Activated CD4-positive, alpha-beta T cell treated with anti-CD3 and anti-CD28 coated beads, Interleukin-2, amount 50 U/mL, for 48 hours (primary cell): Measurements from ENCODE around the gene KHDC1.
"Not testable (repeated sequence)": the region's sequence is repeated elsewhere in the genome, so short reads cannot be mapped to it uniquely, and the experiment has no call there.

Source experiments
- DNase-seq, 2 experiments: peaks; one replicate each; pipeline ENCODE4 v3.0.0-alpha.2; 2020

The KHDC1 gene

GRCh38 chr6:73248192-73248903 lies 14.6 kb downstream of the KHDC1 start:
- no peak for DNase-seq

DNA sequence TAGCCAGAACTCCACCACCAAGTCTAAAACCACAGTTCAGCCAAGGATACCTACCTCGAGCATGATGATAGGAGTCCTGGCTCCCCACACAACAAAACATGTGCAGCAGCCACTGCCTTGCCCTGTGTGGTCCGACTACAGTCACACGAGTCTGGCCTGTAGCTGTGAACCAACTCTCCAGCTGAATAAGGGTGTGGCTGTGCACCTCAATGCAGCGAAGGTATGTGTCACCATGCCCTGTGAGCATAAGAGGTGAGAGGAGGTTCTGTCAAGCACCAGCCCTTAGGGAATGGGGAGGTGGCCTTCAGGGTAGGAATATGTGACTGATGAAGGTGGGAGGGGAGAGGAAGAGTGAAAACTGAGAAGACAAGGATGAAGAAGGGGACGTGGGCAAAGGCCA lies 21.0 kb downstream of the KHDC1 start:
- DNase-seq: no peak

GRCh38 chr6:73240730-73241129 lies 22.3 kb downstream of the KHDC1 start:
- no peak for DNase-seq

DNA sequence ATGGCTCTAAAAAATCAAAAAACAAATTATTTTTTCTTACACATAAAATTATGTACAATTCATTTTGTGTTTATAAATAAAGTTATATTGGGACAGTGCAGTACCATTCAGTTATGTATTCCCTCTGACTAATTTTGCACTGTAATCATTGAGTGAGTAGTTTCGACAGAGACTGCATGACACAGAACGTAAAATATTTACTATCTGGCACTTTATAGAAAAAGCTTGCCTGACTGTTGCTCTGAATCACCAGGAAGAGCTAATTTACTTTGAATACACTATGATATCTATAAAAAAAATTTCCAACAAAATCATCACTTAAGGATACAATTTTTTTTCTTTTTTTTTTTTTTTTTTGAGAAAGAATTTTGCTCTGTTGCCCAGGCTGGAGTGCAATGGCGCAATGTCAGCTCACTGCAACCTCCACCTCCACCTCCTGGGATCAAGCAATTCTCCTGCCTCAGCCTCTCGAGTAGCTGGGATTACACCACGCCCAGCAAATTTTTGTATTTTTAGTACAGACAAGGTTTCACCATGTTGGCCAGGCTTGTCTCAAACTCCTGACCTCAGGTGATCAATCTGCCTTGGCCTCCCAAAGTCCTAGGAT lies 26.7 kb downstream of the KHDC1 start:
- DNase-seq: no peak

GRCh38 chr6:73234733-73235132 lies 28.3 kb downstream of the KHDC1 start:
- no peak for DNase-seq

DNA sequence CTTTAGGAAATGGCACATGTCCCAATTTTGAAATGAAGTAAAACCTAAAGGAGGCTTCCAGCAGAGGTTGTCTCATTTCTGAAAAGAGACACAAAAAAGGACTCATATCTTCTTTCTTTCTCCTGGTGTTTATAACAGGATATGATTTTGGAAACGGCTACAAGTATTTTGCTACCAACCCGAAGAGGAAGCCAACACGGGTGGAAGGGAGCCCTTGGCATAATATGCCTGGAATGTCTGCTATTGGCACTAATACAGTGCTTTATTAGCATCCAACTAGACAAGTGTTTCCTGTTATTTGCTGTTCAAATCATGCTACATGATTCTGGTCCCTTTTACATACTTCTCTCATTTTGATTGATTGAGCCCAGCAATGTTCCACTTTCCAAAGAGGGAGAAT lies 29.0 kb downstream of the KHDC1 start:
- DNase-seq: not testable (repeated sequence)

- no peak for DNase-seq
Measured at GRCh38 chr6:73233048-73233447, 29.9 kb downstream of the KHDC1 start.

DNA sequence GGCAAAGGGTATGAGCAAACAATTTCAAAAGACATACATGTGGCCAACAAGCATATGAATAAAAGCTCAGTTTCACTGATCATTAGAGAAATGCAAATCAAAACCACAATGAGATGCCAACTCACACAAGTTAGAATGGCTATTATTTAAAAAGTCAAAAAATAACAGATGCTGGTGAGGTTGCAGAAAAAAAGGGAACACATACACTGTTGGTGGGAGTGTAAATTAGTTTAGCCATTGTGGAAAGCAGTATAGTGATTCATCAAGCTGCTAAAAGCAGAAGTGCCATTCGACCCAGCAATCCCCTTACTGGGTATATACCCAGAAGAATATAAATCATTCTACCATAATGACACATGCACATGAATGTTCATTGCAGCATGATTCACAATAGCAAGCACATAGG lies 31.0 kb downstream of the KHDC1 start:
- no peak for DNase-seq

- DNase-seq: no peak
Measured at GRCh38 chr6:73227606-73228255, 35.3 kb downstream of the KHDC1 start.

- no peak for DNase-seq
Measured at GRCh38 chr6:73225396-73225795, 37.6 kb downstream of the KHDC1 start, which contains the start of gene KHDC1L. Gene KHDC1L, minus strand, starts transcription at chr6:73225496. Its CDS starts 88 bp downstream, at chr6:73225408.

GRCh38 chr6:73216859-73217258 lies 46.1 kb downstream of the KHDC1 start:
- DNase-seq: no peak

DNA sequence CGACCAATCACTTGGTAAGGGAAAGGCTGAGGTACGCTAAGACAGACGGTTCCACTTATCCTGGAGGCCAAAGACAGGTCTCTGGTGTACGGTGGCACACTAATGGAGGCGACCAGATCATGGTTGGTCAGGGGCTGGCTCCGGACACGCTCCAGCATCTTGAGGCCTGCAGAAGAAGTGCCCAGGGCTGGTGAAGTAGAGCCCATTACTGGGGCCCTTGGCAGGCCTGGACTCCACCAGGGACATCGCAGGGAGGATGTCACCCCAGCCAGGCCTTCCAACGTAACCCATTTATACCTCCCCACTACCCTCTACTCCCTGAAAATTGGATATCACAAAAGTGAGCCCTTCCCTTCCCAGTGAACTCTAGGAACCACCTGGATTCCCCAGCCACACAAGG lies 53.9 kb downstream of the KHDC1 start:
- no peak for DNase-seq

DNA sequence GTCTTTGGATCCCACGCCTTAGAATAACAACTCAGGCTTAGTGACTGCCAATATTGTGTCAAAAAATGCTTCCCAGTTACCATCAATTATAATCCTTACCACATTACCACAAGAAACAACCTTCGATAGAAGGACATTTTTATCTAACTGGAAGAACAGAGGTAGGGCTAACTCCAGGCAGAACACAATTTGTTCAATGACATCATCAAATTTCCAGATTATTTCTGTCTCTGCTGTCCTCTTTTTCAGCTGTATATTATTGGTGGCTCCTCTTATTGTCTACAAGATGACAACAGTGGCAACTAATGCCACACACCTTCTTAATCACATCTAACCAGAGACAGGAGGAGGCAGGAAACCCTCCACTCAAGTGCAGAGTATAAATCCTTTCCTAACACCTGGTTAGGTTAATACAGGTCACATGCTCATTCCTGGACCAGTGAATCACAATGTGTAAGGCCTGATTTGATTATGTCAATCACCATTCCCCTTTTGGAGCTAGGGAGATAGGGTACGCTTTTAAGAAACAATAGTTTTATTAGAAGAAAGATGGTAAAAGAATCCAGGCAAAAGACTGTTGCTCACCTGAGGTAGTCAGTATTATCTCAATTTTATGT lies 55.7 kb downstream of the KHDC1 start:
- DNase-seq: no peak

GRCh38 chr6:73204252-73204651 lies 58.7 kb downstream of the KHDC1 start:
- no peak for DNase-seq

DNA sequence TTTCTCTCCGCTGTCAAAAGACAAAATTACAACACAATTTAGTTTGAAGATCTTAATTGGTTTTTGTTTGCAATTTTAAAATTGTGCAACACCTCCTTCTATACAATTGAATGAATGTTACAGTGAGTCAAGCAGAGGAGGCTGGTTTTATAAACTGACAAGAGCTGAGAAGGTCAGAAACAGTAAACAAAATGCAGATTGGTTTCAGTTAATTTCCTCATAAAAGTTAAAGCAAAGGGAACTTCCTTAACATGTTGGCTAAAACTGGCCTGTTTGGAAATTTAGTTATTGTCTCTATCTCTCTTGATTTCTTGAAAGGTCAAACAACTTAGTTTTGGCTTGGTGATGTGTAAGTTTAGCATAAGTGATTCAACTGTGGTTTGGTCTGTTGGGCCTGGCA lies 59.9 kb downstream of the KHDC1 start:
- no peak for DNase-seq

DNA sequence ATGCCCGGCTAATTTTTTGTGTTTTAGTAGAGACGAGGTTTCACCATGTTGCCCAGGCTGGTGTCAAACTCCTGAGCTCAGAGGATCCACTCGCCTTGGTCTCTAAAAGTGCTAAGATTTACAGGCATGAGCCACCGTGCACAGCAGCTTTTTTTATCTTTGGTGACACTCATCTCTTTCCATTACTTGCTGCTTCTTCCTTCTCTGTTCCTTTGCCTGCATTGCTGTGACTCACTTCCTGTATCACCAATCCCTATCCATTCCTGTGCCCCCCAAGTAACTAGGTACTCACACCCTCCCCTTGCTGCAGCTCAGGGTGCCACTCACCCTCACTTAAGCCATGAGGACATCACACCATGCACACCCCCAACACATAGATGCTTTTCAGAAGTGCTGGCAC lies 62.3 kb downstream of the KHDC1 start:
- DNase-seq: no peak

- no peak for DNase-seq
Measured at GRCh38 chr6:73200247-73200646, 62.7 kb downstream of the KHDC1 start.

- DNase-seq: no peak
Measured at GRCh38 chr6:73194744-73195143, 68.3 kb downstream of the KHDC1 start.

- DNase-seq: not testable (repeated sequence)
Measured at GRCh38 chr6:73193302-73193701, 69.7 kb downstream of the KHDC1 start.
